ENCODE measurements around the gene MALSU1. TPM values are rescaled to one million over a fixed set of nuclear protein-coding genes. Genes with fewer than 3 reads are reported as not detected.

MALSU1 gene
- total and polyA plus RNA-seq, 2 of the 13 experiments (the other 11 are each of a cell fraction or from before 2014, with no cell fraction given), result 72.0 to 141 TPM

GRCh38 chr7:23249486-23249885 lies 49.7 kb upstream of the MALSU1 start:
- H3K27ac ChIP-seq (ENCODE audit: extremely low read length, insufficient read depth, low read length), result no peak overlapping the region
- no peak overlapping the region for H3K4me3 ChIP-seq (replicated peaks in 1 of 3; ENCODE audit: insufficient read depth in 1 of 3, low read depth in 2 of 3, low read length in 3 of 3)
- intact Hi-C loops (cut with micrococcal nuclease; ENCODE audit: unreplicated experiment), result no loop called here
- no peak for ATAC-seq
- no peaks in the 10 kb centered on the region for H3K9me3 ChIP-seq (ENCODE audit: low read length)
- no peak overlapping the region for H2AFZ ChIP-seq (ENCODE audit: low read length)
- H3K4me2 ChIP-seq (ENCODE audit: low read depth, low read length), result no peak overlapping the region
- no peaks in the 10 kb centered on the region for H3K79me2 ChIP-seq (ENCODE audit: insufficient read depth, low read length)
- FAIRE-seq, result no peak
- H3K9ac ChIP-seq (ENCODE audit: insufficient read depth, low read depth, low read length), result no peak overlapping the region
- in situ Hi-C loops (cut with HindIII; ENCODE audit: extremely low pct_ligation_motif_present, low pct_unique_long_range_greater_than_20kb), result no loop called here
- H3K36me3 ChIP-seq (replicated peaks in 1 of 2; ENCODE audit: control insufficient read depth in 1 of 2, insufficient read depth in 2 of 2, low read length in 2 of 2), result no peaks in the 10 kb centered on the region
- H4K20me1 ChIP-seq (ENCODE audit: insufficient read depth, low read length), result no peaks in the 10 kb centered on the region
- peaks cover 19% of the 10 kb centered on the region for H3K4me1 ChIP-seq (ENCODE audit: insufficient read depth, low read length)
- CTCF ChIA-PET (ENCODE audit: low intra/inter-chr PET ratio, low total read pairs), result no interaction called here
- POLR2A ChIA-PET, result no interaction called here
- TF ChIP-seq GMEB1 (CRISPR knock-in tag; IDR thresholded peaks at IDR 0.05; ENCODE audit: borderline replicate concordance), result no peak
- no peak for TF ChIP-seq ZNF3 (CRISPR knock-in tag; IDR thresholded peaks at IDR 0.05)
- no peak for TF ChIP-seq HOXA5 (CRISPR knock-in tag; IDR thresholded peaks at IDR 0.05)
- TF ChIP-seq ZBTB43 (CRISPR knock-in tag; conservative IDR thresholded peaks at IDR 0.05), result no peak
- no peak for TF ChIP-seq ZBTB3 (CRISPR knock-in tag; IDR thresholded peaks at IDR 0.05; ENCODE audit: borderline replicate concordance, low read depth)
- no peak for TF ChIP-seq ZNF143 (CRISPR knock-in tag; IDR thresholded peaks at IDR 0.05)
- TF ChIP-seq TBP (CRISPR knock-in tag; IDR thresholded peaks at IDR 0.05), result no peak
- TF ChIP-seq SUZ12 (IDR thresholded peaks at IDR 0.05; ENCODE audit: low read depth, low read length), result no peak
- BruUV-seq (replicated peaks), result no TSS peak
- DNase-seq (ENCODE audit: low spot score), result no peak
- H3K27me3 ChIP-seq (ENCODE audit: control insufficient read depth in 1 of 2, insufficient read depth in 2 of 2, low read length in 2 of 2), result peaks cover 9 to 57% of the 10 kb centered on the region in 2 experiments
